Endothelial cell of umbilical vein (primary cell): ENCODE results near the gene STRIT1. TPM values are rescaled to one million over a fixed set of nuclear protein-coding genes. Genes with fewer than 3 reads are reported as not detected.

Source experiments
- BruUV-seq: library from RNA; stranded (reverse); fragments of 400-500 nt; replicated peaks from 2 replicates; lab custom pipeline; 2021; lab: Mats Ljungman, UMichigan
- CTCF ChIA-PET: fragments of 300-600, 350-600 bp; sonication (Branson Sonifier 250); formaldehyde crosslinking; loops from one replicate; lab custom pipeline; 2021; ENCODE audit warnings: antibody characterized with exemption, inconsistent platforms; lab: Charles Lee
- POLR2A ChIA-PET: fragments of 300-600, 350-600 bp; sonication (Branson Sonifier 250); formaldehyde crosslinking; loops from one replicate; lab custom pipeline; 2021; ENCODE audit warnings: antibody characterized with exemption, inconsistent platforms; lab: Charles Lee
- DNase-seq: peaks from one replicate; pipeline ENCODE4 v3.0.0-alpha.2; 2011; ENCODE audit warnings: low read depth, low spot score
- FAIRE-seq: peaks from 2 replicates; lab custom pipeline; 2011; peaks lifted over from hg19 to GRCh38; lab: Jason Lieb, UNC
- H2AFZ ChIP-seq: 2 replicates; pipeline ENCODE4 v1.6.0; 2012; ENCODE audit warnings: low read depth, low read length, control low read depth, inconsistent platforms
- H3K27ac ChIP-seq: 2 replicates; pipeline ENCODE4 v1.5.1; 2011; ENCODE audit warnings: low read depth, mild to moderate bottlenecking, control low read depth, low read length, moderate library complexity; ENCODE audit not compliant: insufficient read depth
- H3K27me3 ChIP-seq, 2 experiments: 2 replicates each; pipeline versions ENCODE4 v1.6.0 to v1.6.1; 2011; ENCODE audit warnings: low read length in 2 of 2, mixed read lengths in 1 of 2; ENCODE audit not compliant: control insufficient read depth in 2 of 2, insufficient read depth in 2 of 2
- H3K36me3 ChIP-seq, 2 experiments: 2 replicates in 1 of 2; 3 replicates in 1 of 2; pipeline ENCODE4 v1.5.1; 2011; ENCODE audit warnings: low read length in 2 of 2, mild to moderate bottlenecking in 1 of 2, moderate library complexity in 1 of 2; ENCODE audit not compliant: control insufficient read depth in 2 of 2, insufficient read depth in 2 of 2; ENCODE audit errors: extremely low read depth in 1 of 2
- H3K4me1 ChIP-seq: 3 replicates; pipeline ENCODE4 v1.5.1; 2011; ENCODE audit warnings: mild to moderate bottlenecking, low read length; ENCODE audit not compliant: control insufficient read depth, insufficient read depth; ENCODE audit errors: extremely low read depth
- H3K4me2 ChIP-seq: 2 replicates; pipeline ENCODE4 v1.6.1; 2011; ENCODE audit warnings: low read length, control low read depth, mixed read lengths; ENCODE audit not compliant: insufficient read depth
- H3K4me3 ChIP-seq, 3 experiments: fragments of 200-600 bp in 1 of 3; sonication (generic), shearing (Covaris generic) in 1 of 3; replicated peaks in 1 of 3; 2 replicates each; pipeline ENCODE4 v1.5.1; 2011 to 2016; ENCODE audit warnings: control low read depth in 3 of 3, low read length in 3 of 3, mild to moderate bottlenecking in 2 of 3, inconsistent platforms in 1 of 3, low read depth in 1 of 3, moderate library complexity in 1 of 3; ENCODE audit not compliant: insufficient read depth in 1 of 3
- H3K79me2 ChIP-seq: 2 replicates; pipeline ENCODE4 v1.6.0; 2012; ENCODE audit warnings: low read length, inconsistent platforms; ENCODE audit not compliant: control insufficient read depth, insufficient read depth
- H3K9ac ChIP-seq: replicated peaks from 2 replicates; pipeline ENCODE3; 2011; ENCODE audit warnings: low read length, control low read depth; ENCODE audit not compliant: insufficient read depth; ENCODE audit errors: extremely low read depth
- H3K9me1 ChIP-seq: replicated peaks from 3 replicates; pipeline ENCODE4 v1.6.0; 2011; ENCODE audit warnings: mild to moderate bottlenecking, low read length; ENCODE audit not compliant: control insufficient read depth, insufficient read depth; ENCODE audit errors: extremely low read depth
- H3K9me3 ChIP-seq: replicated peaks from 2 replicates; pipeline ENCODE4 v1.5.1; 2012; ENCODE audit warnings: low read length, inconsistent platforms; ENCODE audit not compliant: control insufficient read depth, insufficient read depth
- H4K20me1 ChIP-seq: replicated peaks from 2 replicates; pipeline ENCODE3; 2011; ENCODE audit warnings: mild to moderate bottlenecking, low read length; ENCODE audit not compliant: control insufficient read depth, insufficient read depth; ENCODE audit errors: extremely low read depth
- EZH2 ChIP-seq: IDR thresholded peaks from 2 replicates; pipeline ENCODE4 v1.6.1; 2012; ENCODE audit warnings: borderline replicate concordance, low read depth, mild to moderate bottlenecking, moderate library complexity, low read length, inconsistent platforms; ENCODE audit not compliant: severe bottlenecking
- POLR2A ChIP-seq: IDR thresholded peaks from 2 replicates; pipeline ENCODE4 v1.6.1; 2012; ENCODE audit warnings: low read depth, mild to moderate bottlenecking, control low read depth, low read length
- dilution Hi-C: fragments of 300-500 bp; cut with MboI; formaldehyde crosslinking; loops from one replicate; pipeline ENCODE4 v1.15.0; 2019; ENCODE audit warnings: low sequenced_read_pairs; ENCODE audit not compliant: extremely low pct_ligation_motif_present
- intact Hi-C: fragments of 100-400 bp; cut with micrococcal nuclease; formaldehyde crosslinking; loops from one replicate; pipeline ENCODE4 v1.10.0; 2022
- polyA plus RNA-seq, 4 experiments: library from polyadenylated mRNA; depleted of rRNA in 3 of 4; stranded (reverse) in 3 of 4; unstranded in 1 of 4; fragments of >200 nt; gene quantifications; 2 replicates each; pipeline versions ENCODE4 v1.2.1 to v1.2.3, GENCODE V29; 2011 to 2012; ENCODE audit warnings: missing spikeins in 1 of 4
- total RNA-seq: library from RNA; stranded (reverse); gene quantifications from 2 replicates; pipeline ENCODE4 v1.2.3, GENCODE V29; 2021
- TF ChIP-seq, protein P1 (sequence below): IDR thresholded peaks from 2 replicates; pipeline ENCODE4 v1.6.1; 2011; ENCODE audit not compliant: insufficient read depth, insufficient read length

The STRIT1 gene
- total and polyA plus RNA-seq, 2 donors (not counting 3 experiments of a cell fraction or from before 2014, with no cell fraction given) = not detected

DNA sequence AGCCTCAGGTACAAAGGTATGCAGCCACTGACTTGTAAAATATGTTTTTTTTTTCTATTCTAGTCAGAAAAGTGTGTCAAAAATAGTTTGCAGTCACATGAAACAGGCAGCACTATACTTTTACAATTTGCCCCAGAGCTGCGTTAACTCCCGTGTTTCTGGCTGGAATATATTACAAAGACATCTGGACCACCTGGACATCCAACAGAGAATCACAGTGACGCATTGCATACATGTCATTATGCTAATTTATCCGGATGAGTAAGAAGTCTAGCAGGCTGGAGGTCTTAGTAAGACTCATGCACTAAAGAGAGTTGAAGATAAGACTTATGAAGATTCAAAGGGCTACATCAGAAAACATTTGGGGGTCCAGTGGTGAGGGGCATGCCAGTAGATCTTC is 39.2 kb upstream of the STRIT1 start:
- ChIA-PET POLR2A (no interaction called here), CTCF (interaction anchor here (1.1 to 1.5 kb wide), 2 partner anchors 9 to 429 kb away, joined by 4 to 5 read pairs; no protein-coding TSS in a partner anchor)
- Histone ChIP-seq H3K9me3 (no peaks in the 10 kb centered on the region), H3K27me3 (peaks cover 0 to 2% of the 10 kb centered on the region in 2 experiments), H3K9ac (no peak overlapping the region), H3K9me1 (no peaks in the 10 kb centered on the region), H4K20me1 (no peaks in the 10 kb centered on the region), H3K36me3 (no peaks in the 10 kb centered on the region), H3K4me2 (no peak overlapping the region), H3K4me1 (no peaks in the 10 kb centered on the region), H2AFZ (no peak overlapping the region), H3K27ac (no peak overlapping the region), H3K79me2 (no peaks in the 10 kb centered on the region), H3K4me3 (no peak overlapping the region)
- intact Hi-C loops = no loop called here
- dilution Hi-C loops = no loop called here
- no peak for FAIRE-seq
- no peak for TF ChIP-seq POLR2A
- no peak for DNase-seq
- no TSS peak for BruUV-seq

DNA sequence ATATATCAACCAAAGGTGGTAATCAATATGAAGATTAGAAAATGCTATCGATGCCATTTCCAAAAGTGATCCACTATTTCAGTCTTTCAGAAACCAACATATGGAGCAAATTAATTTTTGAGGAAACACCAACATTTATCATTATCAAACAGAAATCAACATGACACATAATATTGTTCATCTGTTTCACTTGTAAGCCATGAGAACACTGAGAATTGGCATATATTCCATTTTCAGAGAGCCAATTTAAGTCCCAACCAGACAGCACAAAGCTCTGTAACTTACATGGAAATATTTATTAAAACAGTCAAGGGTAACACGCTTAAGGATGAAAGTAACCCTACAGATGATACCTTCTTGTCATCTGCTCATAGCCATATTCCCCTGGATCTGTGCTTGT is 37.6 kb upstream of the STRIT1 start:
- H3K27ac ChIP-seq = no peak overlapping the region
- no peak overlapping the region for H3K4me3 ChIP-seq
- BruUV-seq = no TSS peak
- intact Hi-C loops (no loop called here), dilution Hi-C loops (no loop called here)
- TF ChIP-seq EZH2 = no peak
- TF ChIP-seq, protein P1, sequence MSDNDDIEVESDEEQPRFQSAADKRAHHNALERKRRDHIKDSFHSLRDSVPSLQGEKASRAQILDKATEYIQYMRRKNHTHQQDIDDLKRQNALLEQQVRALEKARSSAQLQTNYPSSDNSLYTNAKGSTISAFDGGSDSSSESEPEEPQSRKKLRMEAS = no peak
- no peak for DNase-seq
- no peak overlapping the region for H3K9ac ChIP-seq
- H3K9me1 ChIP-seq = no peaks in the 10 kb centered on the region
- no peaks in the 10 kb centered on the region for H3K79me2 ChIP-seq
- no peaks in the 10 kb centered on the region for H3K9me3 ChIP-seq
- no peak overlapping the region for H2AFZ ChIP-seq
- CTCF ChIA-PET = interaction anchor here (1.0 kb wide), 1 partner anchor 371 kb away, joined by 3 read pairs; no protein-coding TSS in a partner anchor
- POLR2A ChIA-PET = no interaction called here
- H3K4me1 ChIP-seq = no peaks in the 10 kb centered on the region
- FAIRE-seq = no peak
- no peaks in the 10 kb centered on the region for H4K20me1 ChIP-seq
- no peaks in the 10 kb centered on the region for H3K36me3 ChIP-seq
- H3K4me2 ChIP-seq = no peak overlapping the region
- H3K27me3 ChIP-seq = peaks cover 0 to 2% of the 10 kb centered on the region in 2 experiments
